A549 (cell line): ENCODE data around the gene TCEA3. TPM values are rescaled to one million over a fixed set of nuclear protein-coding genes. Genes with fewer than 3 reads are reported as not detected.

Source experiments
- ATAC-seq, 2 experiments: fragments of 200-7000 bp in 1 of 2; fragments of >200 bp in 1 of 2; cut with Nextera tagmentation in 1 of 2; cut with Tn5 transposase in 1 of 2; 3 replicates each; pipeline versions ENCODE4 v1.8.0 to v1.9.1; 2018 to 2020; ENCODE audit warnings: mild to moderate bottlenecking in 1 of 2, moderate library complexity in 1 of 2
- CTCF ChIA-PET: fragments of 300-600 bp; sonication (Branson Sonifier 250); formaldehyde crosslinking; extraction: SDS; loops from one replicate; lab custom pipeline; 2021; ENCODE audit warnings: antibody characterized with exemption, inconsistent platforms; lab: Yijun Ruan, JAX
- POLR2A ChIA-PET: fragments of 350-600 bp; formaldehyde crosslinking; extraction: SDS; loops from one replicate; lab custom pipeline; 2021; ENCODE audit warnings: antibody characterized with exemption, inconsistent platforms; lab: Yijun Ruan, JAX
- DNase-seq, 2 experiments: peaks; one replicate each; pipeline versions ENCODE4 v3.0.0 to v3.0.0-alpha.2; 2011 to 2016; ENCODE audit warnings: low read depth in 1 of 2, low spot score in 1 of 2
- FAIRE-seq: peaks from 2 replicates; lab custom pipeline; 2011; peaks lifted over from hg19 to GRCh38; lab: Jason Lieb, UNC
- H3K27ac ChIP-seq, 2 experiments: fragments of >200 bp; sonication (Bioruptor Twin); formaldehyde crosslinking; 3 replicates each; pipeline ENCODE4 v1.5.1; 2016 to 2017
- H3K4me1 ChIP-seq: fragments of >200 bp; sonication (Bioruptor Twin); formaldehyde crosslinking; 3 replicates; pipeline ENCODE4 v1.6.1; 2016
- H3K4me2 ChIP-seq: fragments of >200 bp; sonication (Bioruptor Twin); formaldehyde crosslinking; 3 replicates; pipeline ENCODE4 v1.6.1; 2016
- H3K4me3 ChIP-seq: fragments of >200 bp; sonication (Bioruptor Twin); formaldehyde crosslinking; 3 replicates; pipeline ENCODE4 v1.5.1; 2016
- H3K9me3 ChIP-seq: fragments of >200 bp; sonication (Bioruptor Twin); formaldehyde crosslinking; 3 replicates; pipeline ENCODE4 v1.6.1; 2016
- BCL3 ChIP-seq: fragments of >200 bp; sonication (Bioruptor Twin); formaldehyde crosslinking; IDR thresholded peaks from 3 replicates; pipeline ENCODE4 v1.6.1; 2016
- BHLHE40 ChIP-seq: IDR thresholded peaks from 2 replicates; pipeline ENCODE4 v1.6.1; 2012; ENCODE audit warnings: low read depth, low read length, inconsistent platforms
- CBX8 ChIP-seq: fragments of 200-600 bp; sonication (generic); IDR thresholded peaks from 2 replicates; pipeline ENCODE4 v1.6.1; 2016
- CEBPB ChIP-seq, 2 experiments: fragments of >200 bp in 1 of 2; sonication (Bioruptor Twin) in 1 of 2; formaldehyde crosslinking in 1 of 2; IDR thresholded peaks; 2 replicates each; pipeline ENCODE4 v1.6.1; 2012 to 2016
- CTCF ChIP-seq: fragments of >200 bp; sonication (Bioruptor Twin); formaldehyde crosslinking; IDR thresholded peaks from 3 replicates; pipeline ENCODE4 v1.5.1; 2016
- EHF ChIP-seq: fragments of 250-450 bp; sonication (Bioruptor Pico); IDR thresholded peaks from 2 replicates; pipeline ENCODE4 v1.5.0; 2020; ENCODE audit warnings: mild to moderate bottlenecking
- EHMT2 ChIP-seq: fragments of 200-600 bp; sonication (generic); IDR thresholded peaks from 2 replicates; pipeline ENCODE4 v1.6.1; 2016; ENCODE audit warnings: antibody characterized with exemption, low read depth, mild to moderate bottlenecking, moderate library complexity
- FOSL2 ChIP-seq, 2 experiments: fragments of 450-650 bp in 1 of 2; fragments of >200 bp in 1 of 2; sonication (Bioruptor Twin) in 1 of 2; formaldehyde crosslinking; IDR thresholded peaks; 2 replicates each; pipeline versions ENCODE4 v1.5.0 to v1.6.1; 2016 to 2020; ENCODE audit warnings: mild to moderate bottlenecking in 1 of 2, moderate library complexity in 1 of 2
- FOXS1 ChIP-seq: fragments of 250-450 bp; sonication (Bioruptor Pico); IDR thresholded peaks from 2 replicates; pipeline ENCODE4 v1.5.0; 2020; ENCODE audit warnings: mild to moderate bottlenecking, moderate library complexity
- GATA3 ChIP-seq: IDR thresholded peaks from 2 replicates; pipeline ENCODE4 v1.6.1; 2012; ENCODE audit warnings: borderline replicate concordance
- HDAC2 ChIP-seq: fragments of 200-600 bp; sonication (generic); IDR thresholded peaks from 2 replicates; pipeline ENCODE4 v1.6.1; 2016
- HEYL ChIP-seq: fragments of 250-450 bp; sonication (Bioruptor Pico); IDR thresholded peaks from 2 replicates; pipeline ENCODE4 v1.8.0; 2021; ENCODE audit warnings: mild to moderate bottlenecking, moderate library complexity
- HMGXB4 ChIP-seq: fragments of 250-450 bp; sonication (Bioruptor Pico); IDR thresholded peaks from 2 replicates; pipeline ENCODE4 v1.5.0; 2021; ENCODE audit warnings: mild to moderate bottlenecking, moderate library complexity, borderline replicate concordance
- HOXB5 ChIP-seq: fragments of 250-450 bp; sonication (Bioruptor Pico); IDR thresholded peaks from 2 replicates; pipeline ENCODE4 v1.5.0; 2020; ENCODE audit warnings: mild to moderate bottlenecking, moderate library complexity
- JUN ChIP-seq, 2 experiments: fragments of >200 bp; sonication (Bioruptor Twin); formaldehyde crosslinking; IDR thresholded peaks; 2 replicates in 1 of 2; 3 replicates in 1 of 2; pipeline ENCODE4 v1.6.1; 2016 to 2017
- JUNB ChIP-seq: fragments of >200 bp; sonication (Bioruptor Twin); formaldehyde crosslinking; IDR thresholded peaks from 2 replicates; pipeline ENCODE4 v1.6.1; 2016
- MAFK ChIP-seq: fragments of 450-650 bp; IDR thresholded peaks from 2 replicates; pipeline ENCODE4 v1.6.1; 2014; ENCODE audit not compliant: partially characterized antibody
- MAX ChIP-seq: IDR thresholded peaks from 2 replicates; pipeline ENCODE4 v1.6.1; 2012
- MYC ChIP-seq: IDR thresholded peaks from 2 replicates; pipeline ENCODE4 v1.6.1; 2012; ENCODE audit warnings: mild to moderate bottlenecking, inconsistent platforms, low read length, improper control_type of control experiment, borderline replicate concordance
- NR3C1 ChIP-seq: fragments of >200 bp; sonication (Bioruptor Twin); formaldehyde crosslinking; IDR thresholded peaks from 3 replicates; pipeline ENCODE4 v1.6.1; 2017
- POLR2A ChIP-seq: IDR thresholded peaks from 2 replicates; pipeline ENCODE4 v1.6.1; 2012; ENCODE audit warnings: mild to moderate bottlenecking, low read length
- POLR2AphosphoS2 ChIP-seq: conservative IDR thresholded peaks from 2 replicates; pipeline ENCODE4 v1.6.1; 2012; ENCODE audit warnings: low read length, improper control_type of control experiment, inconsistent platforms
- RAD21 ChIP-seq, 2 experiments: fragments of >200 bp in 1 of 2; sonication (Bioruptor Twin) in 1 of 2; formaldehyde crosslinking in 1 of 2; IDR thresholded peaks in 1 of 2; conservative IDR thresholded peaks in 1 of 2; 2 replicates in 1 of 2; 3 replicates in 1 of 2; pipeline ENCODE4 v1.6.1; 2012 to 2018; ENCODE audit warnings: inconsistent platforms in 1 of 2
- RARB ChIP-seq: fragments of 250-450 bp; sonication (Bioruptor Pico); IDR thresholded peaks from 2 replicates; pipeline ENCODE4 v1.8.0; 2021; ENCODE audit warnings: mild to moderate bottlenecking, moderate library complexity
- RFX5 ChIP-seq: fragments of 450-650 bp; IDR thresholded peaks from 2 replicates; pipeline ENCODE4 v1.7.1; 2014; ENCODE audit warnings: antibody characterized with exemption, mild to moderate bottlenecking, moderate library complexity
- SMC3 ChIP-seq: fragments of >200 bp; sonication (Bioruptor Twin); formaldehyde crosslinking; IDR thresholded peaks from 3 replicates; pipeline ENCODE4 v1.6.1; 2018; ENCODE audit warnings: inconsistent platforms
- SREBF2 ChIP-seq: fragments of 450-650 bp; IDR thresholded peaks from 2 replicates; pipeline ENCODE4 v1.6.1; 2014; ENCODE audit warnings: mild to moderate bottlenecking, moderate library complexity
- ZC3H11A ChIP-seq: fragments of 450-650 bp; IDR thresholded peaks from 2 replicates; pipeline ENCODE4 v1.6.1; 2014; ENCODE audit warnings: antibody characterized with exemption, mild to moderate bottlenecking
- ZFP36 ChIP-seq: fragments of 450-650 bp; IDR thresholded peaks from 2 replicates; pipeline ENCODE4 v1.6.1; 2014; ENCODE audit warnings: borderline replicate concordance; ENCODE audit not compliant: partially characterized antibody
- ZNF302 ChIP-seq: fragments of 250-450 bp; sonication (Bioruptor Pico); IDR thresholded peaks from 2 replicates; pipeline ENCODE4 v1.9.0; 2021; ENCODE audit warnings: inconsistent platforms, mild to moderate bottlenecking, moderate library complexity
- ZSCAN20 ChIP-seq: fragments of 250-450 bp; sonication (Bioruptor Pico); IDR thresholded peaks from 2 replicates; pipeline ENCODE4 v1.8.0; 2022; ENCODE audit warnings: mild to moderate bottlenecking, moderate library complexity
- WGBS: methylation state at CpG from one replicate; pipeline ENCODE4 v1.1.6; 2017; ENCODE audit errors: missing lambda C conversion rate; 5-methylcytosine and 5-hydroxymethylcytosine counted together
- polyA plus RNA-seq, 4 experiments: library from polyadenylated mRNA; depleted of rRNA in 3 of 4; stranded (reverse); fragments of >200 nt; fragmentation: RNase III in 1 of 4; extraction: RNeasy Plus Mini Kit Qiagen cat#74134 plus additional on column Dnase treatment in 1 of 4; gene quantifications; 2 replicates in 3 of 4; 3 replicates in 1 of 4; pipeline ENCODE4 v1.2.3, GENCODE V29; 2011 to 2017
- TF ChIP-seq, protein P1 (sequence below): fragments of >200 bp; sonication (Bioruptor Twin); formaldehyde crosslinking; IDR thresholded peaks from 2 replicates; pipeline ENCODE4 v1.6.1; 2016
- TF ChIP-seq, protein P2 (sequence below): fragments of 450-650 bp; IDR thresholded peaks from 2 replicates; pipeline ENCODE4 v1.6.1; 2014; ENCODE audit warnings: antibody characterized with exemption
- TF ChIP-seq, protein P3 (sequence below): IDR thresholded peaks from 2 replicates; pipeline ENCODE4 v1.6.1; 2012

The TCEA3 gene
- polyA plus RNA-seq, 2 of the 4 experiments (the other 2 are of a cell fraction): 0.58 TPM

DNA sequence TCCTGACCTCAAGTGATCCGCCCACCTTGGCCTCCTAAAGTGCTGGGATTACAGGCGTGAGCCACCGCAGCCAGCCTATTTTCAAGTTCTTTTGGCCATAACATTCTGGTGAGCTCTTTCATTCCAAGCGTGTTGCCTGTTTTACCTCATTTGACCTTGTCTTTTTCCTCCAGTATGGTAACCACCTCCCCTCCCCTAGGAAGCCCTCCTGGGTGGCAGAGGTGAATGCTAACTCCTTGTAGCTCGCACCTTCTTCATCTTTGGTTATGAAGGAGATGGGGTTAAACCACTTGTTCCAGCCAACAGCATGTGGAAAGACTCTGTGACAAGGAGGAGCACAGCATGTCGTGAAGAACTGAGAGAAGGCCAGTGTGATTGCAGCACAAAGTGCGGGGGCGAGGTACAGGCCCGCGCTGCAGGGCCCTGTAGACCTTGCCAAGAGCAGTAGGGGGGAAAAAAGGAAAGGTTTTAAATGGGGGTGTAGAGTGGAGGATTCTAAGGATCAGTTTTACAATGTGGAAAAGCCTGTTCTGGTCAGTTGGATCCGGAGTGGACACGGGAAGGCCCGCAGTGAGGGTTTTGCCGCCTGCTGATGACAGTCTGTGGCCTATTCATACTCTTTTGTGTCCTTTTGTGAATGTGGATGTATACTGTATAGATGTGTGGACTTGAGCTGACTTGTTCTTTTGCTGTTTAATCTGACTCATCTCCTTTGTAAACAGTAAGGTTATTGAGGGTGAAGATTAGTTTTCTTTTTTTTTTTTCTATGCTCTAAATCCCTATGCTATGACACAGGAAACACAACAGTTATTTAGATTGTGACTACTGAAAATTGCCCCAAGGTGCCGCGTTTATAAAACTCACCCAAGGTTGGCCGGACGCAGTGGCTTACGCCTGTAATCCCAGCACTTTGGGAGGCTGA lies 47.4 kb downstream of the TCEA3 start:
- FAIRE-seq (no peak), ATAC-seq (peak; percentile 97 to 98), DNase-seq (peak; percentile 77 to 91)
- Histone ChIP-seq H3K27ac (peak overlapping the region; percentile 86 to 90), H3K4me1 (peaks cover 23% of the 10 kb centered on the region), H3K9me3 (no peaks in the 10 kb centered on the region), H3K4me3 (no peak overlapping the region), H3K4me2 (peak overlapping the region; percentile 69)
- POLR2A ChIA-PET: interaction anchor here (0.6 to 1.6 kb wide), 5 partner anchors 9 to 83 kb away, joined by 6 to 12 read pairs (median 6); partner anchors contain the start of gene HNRNPR
- WGBS: 9% methylated on average over 19 of the region's 19 CpGs
- CTCF ChIA-PET: interaction anchor here (0.6 to 4.3 kb wide), 2 partner anchors 27 to 100 kb away, joined by 3 to 28 read pairs; no protein-coding TSS in a partner anchor
- TF ChIP-seq RARB (CRISPR knock-in tag): no peak
- no peak for TF ChIP-seq MYC
- no peak for TF ChIP-seq BCL3
- TF ChIP-seq ZNF302 (CRISPR knock-in tag): no peak
- no peak; a peak in 1 of 5 replicates for TF ChIP-seq RAD21 (conservative IDR thresholded peaks at IDR 0.05 in 1 of 2, IDR thresholded peaks at IDR 0.05 in 1 of 2)
- no peak for TF ChIP-seq HDAC2
- TF ChIP-seq GATA3: peak; percentile 55; the same call in 1 of the 2 replicates
- TF ChIP-seq HOXB5 (CRISPR knock-in tag): no peak
- no peak for TF ChIP-seq BHLHE40
- no peak for TF ChIP-seq FOXS1 (CRISPR knock-in tag)
- TF ChIP-seq, protein P1, sequence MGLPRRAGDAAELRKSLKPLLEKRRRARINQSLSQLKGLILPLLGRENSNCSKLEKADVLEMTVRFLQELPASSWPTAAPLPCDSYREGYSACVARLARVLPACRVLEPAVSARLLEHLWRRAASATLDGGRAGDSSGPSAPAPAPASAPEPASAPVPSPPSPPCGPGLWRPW: no peak
- TF ChIP-seq ZFP36: peak; percentile 44
- TF ChIP-seq CBX8: no peak
- TF ChIP-seq JUNB: peak; percentile 71
- TF ChIP-seq CTCF: no peak
- no peak for TF ChIP-seq EHF (CRISPR knock-in tag)
- peak in 1 of 2 experiments; percentile 57; a peak in 2 of 5 replicates for TF ChIP-seq JUN (IDR thresholded peaks at IDR 0.05)
- peak; percentile 83 for TF ChIP-seq FOSL2 (IDR thresholded peaks at IDR 0.05)
- TF ChIP-seq FOSL2 (CRISPR knock-in tag; IDR thresholded peaks at IDR 0.05): peak; percentile 94
- TF ChIP-seq HEYL (CRISPR knock-in tag): no peak
- no peak for TF ChIP-seq ZC3H11A
- TF ChIP-seq SMC3: no peak
- no peak for TF ChIP-seq NR3C1
- TF ChIP-seq EHMT2: no peak
- TF ChIP-seq POLR2AphosphoS2: no peak
- TF ChIP-seq, protein P2, sequence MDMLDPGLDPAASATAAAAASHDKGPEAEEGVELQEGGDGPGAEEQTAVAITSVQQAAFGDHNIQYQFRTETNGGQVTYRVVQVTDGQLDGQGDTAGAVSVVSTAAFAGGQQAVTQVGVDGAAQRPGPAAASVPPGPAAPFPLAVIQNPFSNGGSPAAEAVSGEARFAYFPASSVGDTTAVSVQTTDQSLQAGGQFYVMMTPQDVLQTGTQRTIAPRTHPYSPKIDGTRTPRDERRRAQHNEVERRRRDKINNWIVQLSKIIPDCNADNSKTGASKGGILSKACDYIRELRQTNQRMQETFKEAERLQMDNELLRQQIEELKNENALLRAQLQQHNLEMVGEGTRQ: no peak
- TF ChIP-seq CEBPB (IDR thresholded peaks at IDR 0.05): peak in 1 of 2 experiments; percentile 41; a peak in 1 of 4 replicates
- TF ChIP-seq ZSCAN20 (CRISPR knock-in tag): no peak
- no peak for TF ChIP-seq POLR2A
- TF ChIP-seq, protein P3, sequence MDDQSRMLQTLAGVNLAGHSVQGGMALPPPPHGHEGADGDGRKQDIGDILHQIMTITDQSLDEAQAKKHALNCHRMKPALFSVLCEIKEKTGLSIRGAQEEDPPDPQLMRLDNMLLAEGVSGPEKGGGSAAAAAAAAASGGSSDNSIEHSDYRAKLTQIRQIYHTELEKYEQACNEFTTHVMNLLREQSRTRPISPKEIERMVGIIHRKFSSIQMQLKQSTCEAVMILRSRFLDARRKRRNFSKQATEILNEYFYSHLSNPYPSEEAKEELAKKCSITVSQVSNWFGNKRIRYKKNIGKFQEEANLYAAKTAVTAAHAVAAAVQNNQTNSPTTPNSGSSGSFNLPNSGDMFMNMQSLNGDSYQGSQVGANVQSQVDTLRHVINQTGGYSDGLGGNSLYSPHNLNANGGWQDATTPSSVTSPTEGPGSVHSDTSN: no peak
- peak; percentile 44 for TF ChIP-seq MAFK
- TF ChIP-seq RFX5: no peak
- TF ChIP-seq MAX: no peak; the same call in 1 of the 2 replicates
- TF ChIP-seq HMGXB4: no peak
- no peak for TF ChIP-seq SREBF2
